ENCODE results near the gene DAO. TPM values are rescaled to one million over a fixed set of nuclear protein-coding genes. Genes with fewer than 3 reads are reported as not detected.
A peak's percentile ranks its signal among the peaks of the same experiment; 100 is the strongest.

Gene DAO
- total RNA-seq, 4 donors from 2014 or later = not detected

- H3K9me3 ChIP-seq = no peaks in the 10 kb centered on the region
- no peaks in the 10 kb centered on the region for H3K4me1 ChIP-seq
- ATAC-seq = peak in 1 of 2 donors; percentile 55
- no peaks in the 10 kb centered on the region for H3K36me3 ChIP-seq
- no peak overlapping the region for H3K27ac ChIP-seq
- no peak overlapping the region for H3K4me3 ChIP-seq
- intact Hi-C loops (cut with DNase I; ENCODE audit: low total_unique reads) (no loop called here), in situ Hi-C loops (cut with MboI; ENCODE audit: low sequenced_read_pairs in 4 of 4) (no loop called here)
- no peak for TF ChIP-seq POLR2A (IDR thresholded peaks at IDR 0.05)
- peak; percentile 15 to 49 (median 38) for TF ChIP-seq CTCF (IDR thresholded peaks at IDR 0.05 in 4 of 5, conservative IDR thresholded peaks at IDR 0.05 in 1 of 5)
- no peaks in the 10 kb centered on the region for H3K27me3 ChIP-seq
- peak in 1 of 2 donors; percentile 15 for DNase-seq
Measured at GRCh38 chr12:108884116-108885012, 4.5 kb downstream of the DAO start.

- no peaks in the 10 kb centered on the region for H3K4me1 ChIP-seq
- TF ChIP-seq CTCF (IDR thresholded peaks at IDR 0.05 in 4 of 5, conservative IDR thresholded peaks at IDR 0.05 in 1 of 5) = no peak
- no peak for TF ChIP-seq POLR2A (IDR thresholded peaks at IDR 0.05)
- DNase-seq (no peak), ATAC-seq (no peak)
- H3K36me3 ChIP-seq = no peaks in the 10 kb centered on the region
- H3K27ac ChIP-seq = no peak overlapping the region
- H3K9me3 ChIP-seq = no peaks in the 10 kb centered on the region
- intact Hi-C loops (cut with DNase I; ENCODE audit: low total_unique reads) (no loop called here), in situ Hi-C loops (cut with MboI; ENCODE audit: low sequenced_read_pairs in 4 of 4) (no loop called here)
- H3K27me3 ChIP-seq = no peaks in the 10 kb centered on the region
- H3K4me3 ChIP-seq = no peak overlapping the region
Measured at GRCh38 chr12:108886873-108887629, 7.2 kb downstream of the DAO start.

- DNase-seq = no peak
- H3K36me3 ChIP-seq = no peaks in the 10 kb centered on the region
- ATAC-seq = no peak
- no peaks in the 10 kb centered on the region for H3K4me1 ChIP-seq
- in situ Hi-C loops (cut with MboI; ENCODE audit: low sequenced_read_pairs in 4 of 4) (no loop called here), intact Hi-C loops (cut with DNase I; ENCODE audit: low total_unique reads) (no loop called here)
- no peaks in the 10 kb centered on the region for H3K27me3 ChIP-seq
- H3K27ac ChIP-seq = no peak overlapping the region
- no peak overlapping the region for H3K4me3 ChIP-seq
- no peaks in the 10 kb centered on the region for H3K9me3 ChIP-seq
- TF ChIP-seq CTCF (IDR thresholded peaks at IDR 0.05 in 4 of 5, conservative IDR thresholded peaks at IDR 0.05 in 1 of 5) (no peak), POLR2A (IDR thresholded peaks at IDR 0.05) (no peak)
Measured at GRCh38 chr12:108888031-108888430, 8.1 kb downstream of the DAO start.

GRCh38 chr12:108890208-108890607 lies 10.3 kb downstream of the DAO start:
- H3K4me3 ChIP-seq = no peak overlapping the region
- intact Hi-C loops (cut with DNase I; ENCODE audit: low total_unique reads) (no loop called here), in situ Hi-C loops (cut with MboI; ENCODE audit: low sequenced_read_pairs in 4 of 4) (no loop called here)
- H3K9me3 ChIP-seq = no peaks in the 10 kb centered on the region
- ATAC-seq (no peak), DNase-seq (no peak)
- TF ChIP-seq CTCF (IDR thresholded peaks at IDR 0.05 in 4 of 5, conservative IDR thresholded peaks at IDR 0.05 in 1 of 5) (no peak), POLR2A (IDR thresholded peaks at IDR 0.05) (no peak)
- H3K27ac ChIP-seq = no peak overlapping the region
- H3K27me3 ChIP-seq = no peaks in the 10 kb centered on the region
- H3K36me3 ChIP-seq = no peaks in the 10 kb centered on the region
- H3K4me1 ChIP-seq = no peaks in the 10 kb centered on the region
